GM12875 (cell line): ENCODE measurements around the gene TTLL11.

ENCODE experiments used
- H3K4me3 ChIP-seq: one replicate; pipeline ENCODE4 v1.5.1; 2011; ENCODE audit warnings: low read depth, low read length, control low read depth
- CTCF ChIP-seq: IDR thresholded peaks from 2 replicates; pipeline ENCODE4 v1.5.1; 2011; ENCODE audit warnings: low read depth, mild to moderate bottlenecking, control low read depth, inconsistent platforms, low read length, moderate library complexity, borderline replicate concordance; ENCODE audit not compliant: insufficient read depth

The TTLL11 gene

DNA sequence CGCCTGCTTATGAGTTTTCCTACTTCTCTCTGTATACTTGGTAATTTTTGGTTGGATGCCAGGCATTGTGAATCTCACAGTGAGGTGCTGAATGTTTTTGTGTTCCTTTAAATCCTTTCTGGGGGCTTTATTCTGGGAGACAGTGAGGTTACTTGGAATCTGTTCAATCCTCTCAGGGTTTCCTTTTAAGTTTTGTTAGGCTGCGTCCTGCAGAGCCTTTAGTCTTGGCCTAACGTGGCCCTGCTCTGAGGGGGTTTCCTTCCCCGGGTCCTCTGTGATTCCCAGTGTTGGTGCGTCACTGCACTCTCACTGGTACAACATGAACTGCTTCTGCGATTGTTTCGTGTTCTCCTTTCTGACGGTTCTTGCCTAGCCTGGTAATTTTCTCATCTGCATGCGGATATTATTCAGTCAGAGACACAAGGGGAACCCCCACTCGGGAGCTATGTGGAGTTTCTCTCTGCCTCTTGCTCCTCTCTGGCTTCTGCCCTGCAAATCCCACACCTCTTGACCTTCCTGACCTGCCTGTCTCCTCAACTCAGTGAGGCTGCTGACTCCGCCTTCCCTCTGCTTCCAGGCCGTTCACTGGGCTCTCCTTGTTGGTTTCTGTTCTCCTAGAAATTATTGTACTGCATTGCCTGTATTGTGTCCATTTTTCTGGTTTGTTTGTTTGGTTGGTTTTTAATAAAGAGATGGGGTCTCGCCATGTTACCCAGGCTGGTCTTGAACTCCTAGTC, 313.6 kb downstream of the TTLL11 start:
- H3K4me3 ChIP-seq, result no peak overlapping the region
- TF ChIP-seq CTCF, result no peak

GRCh38 chr9:121778252-121779225, 314.6 kb downstream of the TTLL11 start:
- no peak for TF ChIP-seq CTCF
- no peak overlapping the region for H3K4me3 ChIP-seq

DNA sequence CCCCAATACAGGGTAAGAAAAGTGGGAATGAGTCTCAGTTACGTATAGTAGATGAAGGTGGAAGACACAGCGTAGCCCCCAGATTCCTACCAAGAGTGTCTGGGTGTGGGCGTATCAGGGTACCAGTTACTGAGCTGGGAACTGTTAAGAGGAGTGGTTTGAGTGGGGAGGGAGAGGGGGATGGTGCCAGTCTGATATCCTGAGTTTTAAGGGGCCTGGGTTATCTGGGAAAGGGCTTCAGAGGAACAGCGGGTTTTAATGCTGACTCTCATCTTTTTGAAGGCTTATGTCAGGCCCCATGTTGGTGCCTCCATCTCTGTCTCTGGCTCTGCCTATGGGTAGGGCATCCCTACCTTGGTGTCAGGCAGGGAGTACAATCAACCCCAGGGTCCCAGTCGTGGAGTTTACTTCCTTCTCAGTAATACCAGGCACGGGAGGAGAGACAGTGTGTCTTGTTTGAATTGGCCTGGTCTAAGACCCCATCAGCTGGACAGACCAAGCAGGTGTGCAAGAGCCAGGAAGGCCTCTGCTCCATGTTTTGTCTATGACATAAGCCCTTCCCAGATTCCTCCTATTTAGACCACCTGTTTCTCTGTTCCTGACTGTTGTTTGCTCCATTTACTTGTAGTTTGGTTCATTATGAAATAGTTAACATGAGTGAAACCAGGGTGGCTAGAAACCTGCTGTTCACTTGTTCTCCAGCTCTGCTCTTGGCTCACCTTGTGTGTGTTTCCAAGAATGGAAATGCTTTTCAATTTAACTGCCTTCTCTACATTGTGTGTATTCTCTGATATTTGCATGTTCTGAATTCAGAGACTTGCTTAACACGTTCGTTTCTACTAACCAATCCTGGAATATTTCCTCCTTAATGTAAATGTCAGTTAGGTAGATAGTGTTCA, 316.1 kb downstream of the TTLL11 start:
- TF ChIP-seq CTCF, result no peak
- no peak overlapping the region for H3K4me3 ChIP-seq

GRCh38 chr9:121776001-121776738, 316.9 kb downstream of the TTLL11 start:
- H3K4me3 ChIP-seq, result no peak overlapping the region
- no peak for TF ChIP-seq CTCF

DNA sequence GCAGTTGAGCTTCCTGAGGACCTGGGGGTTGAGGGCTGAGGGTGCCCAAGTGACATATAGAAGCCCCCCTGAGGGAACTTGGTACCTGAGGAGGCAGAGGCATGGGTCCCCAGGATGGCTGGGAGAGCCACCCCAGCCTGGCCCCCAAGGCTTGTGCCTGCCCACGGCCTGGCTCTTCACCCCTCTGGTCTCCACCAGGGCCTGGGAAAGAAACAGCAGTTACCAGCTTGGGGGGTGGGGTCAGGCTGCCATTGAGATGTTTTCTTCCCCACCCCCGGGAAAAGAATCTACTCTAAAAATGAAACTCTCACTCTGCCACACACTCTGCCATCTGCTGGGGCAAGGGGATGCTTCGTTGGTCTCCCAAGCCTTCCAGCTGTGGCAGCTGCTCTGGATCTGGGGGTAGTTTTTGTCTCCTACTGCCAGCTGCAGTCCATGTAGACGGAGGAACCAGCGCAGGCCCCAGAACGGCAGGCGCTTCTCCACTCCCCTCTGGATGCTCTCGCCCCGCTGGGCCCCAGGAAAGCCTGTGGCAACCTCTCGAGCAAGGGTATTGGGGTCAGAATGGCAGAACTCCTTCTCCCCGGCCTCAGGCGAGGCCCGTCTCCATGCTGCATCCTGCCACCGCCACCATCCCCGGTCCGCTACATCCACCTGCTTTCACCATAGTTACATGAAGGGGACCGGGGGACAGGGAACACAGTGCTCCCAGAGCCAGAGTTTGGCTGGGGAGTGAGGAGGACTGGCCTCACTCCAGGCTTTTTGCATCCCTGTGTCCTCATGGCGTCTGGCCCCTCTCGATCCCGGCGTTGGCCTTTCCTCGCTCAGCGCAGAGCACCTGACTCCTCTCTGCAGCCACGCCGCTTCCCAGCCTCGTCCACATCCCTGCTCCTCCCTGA, 318.1 kb downstream of the TTLL11 start:
- no peak for TF ChIP-seq CTCF
- H3K4me3 ChIP-seq, result no peak overlapping the region
